ENCODE results near the gene FYB1. TPM values are rescaled to one million over a fixed set of nuclear protein-coding genes. Genes with fewer than 3 reads are reported as not detected.

Gene FYB1
- total RNA-seq, 4 donors from 2014 or later, result 1.8 to 16.5 (median 4.8) TPM

DNA sequence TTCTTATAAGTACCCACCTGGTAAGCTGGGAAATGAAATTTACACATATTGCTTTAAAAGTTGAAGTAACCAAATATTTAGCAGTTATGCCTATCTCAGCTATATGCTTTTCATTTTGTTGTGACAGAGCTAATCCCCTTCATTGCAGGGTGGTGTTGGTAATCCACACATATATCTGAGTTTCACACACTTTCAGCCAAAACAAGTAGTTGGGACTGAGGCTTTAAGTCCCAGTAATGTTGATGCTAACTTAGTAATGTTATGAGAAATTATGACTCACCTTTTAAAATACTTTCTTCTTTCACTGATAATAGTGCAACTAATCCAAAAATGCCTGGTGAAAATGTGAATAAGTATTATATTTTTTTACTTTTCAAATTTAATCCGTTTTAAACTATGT is 126.0 kb downstream of the FYB1 start:
- Histone ChIP-seq H3K27me3 (no peaks in the 10 kb centered on the region), H3K9me3 (no peaks in the 10 kb centered on the region), H3K36me3 (no peaks in the 10 kb centered on the region), H3K4me3 (no peak overlapping the region), H3K4me1 (no peaks in the 10 kb centered on the region), H3K27ac (peak overlapping the region; percentile 17 to 39)
- intact Hi-C loops (cut with DNase I; ENCODE audit: low total_unique reads), result no loop called here
- DNase-seq, result no peak
- TF ChIP-seq, protein P1, sequence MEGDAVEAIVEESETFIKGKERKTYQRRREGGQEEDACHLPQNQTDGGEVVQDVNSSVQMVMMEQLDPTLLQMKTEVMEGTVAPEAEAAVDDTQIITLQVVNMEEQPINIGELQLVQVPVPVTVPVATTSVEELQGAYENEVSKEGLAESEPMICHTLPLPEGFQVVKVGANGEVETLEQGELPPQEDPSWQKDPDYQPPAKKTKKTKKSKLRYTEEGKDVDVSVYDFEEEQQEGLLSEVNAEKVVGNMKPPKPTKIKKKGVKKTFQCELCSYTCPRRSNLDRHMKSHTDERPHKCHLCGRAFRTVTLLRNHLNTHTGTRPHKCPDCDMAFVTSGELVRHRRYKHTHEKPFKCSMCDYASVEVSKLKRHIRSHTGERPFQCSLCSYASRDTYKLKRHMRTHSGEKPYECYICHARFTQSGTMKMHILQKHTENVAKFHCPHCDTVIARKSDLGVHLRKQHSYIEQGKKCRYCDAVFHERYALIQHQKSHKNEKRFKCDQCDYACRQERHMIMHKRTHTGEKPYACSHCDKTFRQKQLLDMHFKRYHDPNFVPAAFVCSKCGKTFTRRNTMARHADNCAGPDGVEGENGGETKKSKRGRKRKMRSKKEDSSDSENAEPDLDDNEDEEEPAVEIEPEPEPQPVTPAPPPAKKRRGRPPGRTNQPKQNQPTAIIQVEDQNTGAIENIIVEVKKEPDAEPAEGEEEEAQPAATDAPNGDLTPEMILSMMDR (IDR thresholded peaks at IDR 0.05), result no peak
- TF ChIP-seq POLR2A (IDR thresholded peaks at IDR 0.05), result no peak

DNA sequence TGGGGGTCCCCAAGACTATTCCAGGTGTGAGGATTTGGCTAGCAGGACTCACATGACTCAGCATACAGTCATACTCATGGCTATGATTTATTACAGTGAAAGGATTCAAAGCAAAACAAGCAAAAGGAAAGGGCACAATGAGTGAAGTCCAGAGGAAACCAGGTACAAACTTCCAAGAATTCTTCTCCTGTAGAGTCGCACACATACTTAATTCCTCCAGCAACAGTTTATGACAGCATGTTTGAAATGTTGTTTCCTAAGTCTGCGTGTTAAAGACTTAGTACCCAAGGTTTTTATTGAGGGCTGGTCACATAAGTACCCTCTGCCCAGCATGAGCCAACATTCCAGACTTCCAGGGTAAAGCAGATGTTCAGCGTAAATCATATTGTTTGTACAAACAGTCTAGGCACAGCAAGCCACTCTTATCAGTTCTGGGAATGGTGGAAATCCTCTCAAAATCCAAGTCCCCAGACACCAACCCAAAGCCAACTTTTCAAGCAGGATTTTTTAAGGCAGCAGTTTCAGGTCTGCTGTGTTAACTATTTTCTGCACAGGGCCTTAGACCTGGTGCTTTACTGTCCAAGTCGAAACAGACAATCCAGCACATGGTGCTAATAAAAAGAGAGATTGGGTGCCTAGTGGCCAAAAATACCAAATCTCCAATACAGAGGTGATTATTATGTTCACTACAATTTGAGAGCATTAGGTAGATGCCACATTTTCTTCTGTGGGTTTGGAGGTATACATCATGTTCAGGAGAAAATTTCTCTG is 126.6 kb downstream of the FYB1 start:
- H3K4me1 ChIP-seq, result no peaks in the 10 kb centered on the region
- H3K36me3 ChIP-seq, result no peaks in the 10 kb centered on the region
- no peaks in the 10 kb centered on the region for H3K27me3 ChIP-seq
- H3K9me3 ChIP-seq, result no peaks in the 10 kb centered on the region
- intact Hi-C loops (cut with DNase I; ENCODE audit: low total_unique reads), result no loop called here
- TF ChIP-seq POLR2A (IDR thresholded peaks at IDR 0.05), result no peak
- TF ChIP-seq, protein P1 (IDR thresholded peaks at IDR 0.05), result no peak
- peak overlapping the region; percentile 17 to 39 for H3K27ac ChIP-seq
- no peak overlapping the region for H3K4me3 ChIP-seq
- no peak for DNase-seq

DNA sequence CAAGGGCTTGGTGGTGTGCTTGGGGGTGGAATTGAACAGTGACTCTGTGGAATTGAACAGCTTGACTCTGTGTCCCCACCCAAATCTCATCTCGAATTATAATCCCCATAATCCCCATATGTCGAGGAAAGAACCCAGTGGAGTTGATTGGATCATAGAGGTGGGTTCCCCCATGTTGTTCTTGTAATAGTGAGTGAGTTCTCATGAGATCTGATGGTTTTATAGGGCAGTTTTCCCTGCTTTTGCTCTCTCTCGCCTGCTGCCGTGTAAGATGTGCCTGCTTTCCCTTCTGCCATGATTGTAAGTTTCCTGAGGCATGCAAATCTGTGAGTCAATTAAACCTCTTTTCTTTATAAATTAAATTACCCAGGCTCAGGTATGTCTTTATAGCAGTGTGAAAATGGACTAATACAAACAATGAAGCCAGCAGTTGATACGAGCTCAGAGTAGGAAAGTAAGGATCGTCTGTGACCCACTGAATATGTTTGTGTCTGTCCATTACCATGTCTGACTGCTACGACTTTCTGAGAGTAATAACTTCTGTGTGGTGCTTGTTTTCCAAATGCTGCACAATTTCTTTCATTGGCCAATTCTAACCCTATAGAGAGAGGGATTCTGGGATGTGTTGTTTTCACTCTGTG is 127.3 kb downstream of the FYB1 start:
- Histone ChIP-seq H3K27ac (peak overlapping the region in 1 of 2 donors; percentile 39), H3K27me3 (no peaks in the 10 kb centered on the region), H3K4me1 (no peaks in the 10 kb centered on the region), H3K4me3 (no peak overlapping the region), H3K9me3 (no peaks in the 10 kb centered on the region), H3K36me3 (no peaks in the 10 kb centered on the region)
- intact Hi-C loops (cut with DNase I; ENCODE audit: low total_unique reads), result no loop called here
- TF ChIP-seq, protein P1 (IDR thresholded peaks at IDR 0.05), result no peak
- no peak for DNase-seq

DNA sequence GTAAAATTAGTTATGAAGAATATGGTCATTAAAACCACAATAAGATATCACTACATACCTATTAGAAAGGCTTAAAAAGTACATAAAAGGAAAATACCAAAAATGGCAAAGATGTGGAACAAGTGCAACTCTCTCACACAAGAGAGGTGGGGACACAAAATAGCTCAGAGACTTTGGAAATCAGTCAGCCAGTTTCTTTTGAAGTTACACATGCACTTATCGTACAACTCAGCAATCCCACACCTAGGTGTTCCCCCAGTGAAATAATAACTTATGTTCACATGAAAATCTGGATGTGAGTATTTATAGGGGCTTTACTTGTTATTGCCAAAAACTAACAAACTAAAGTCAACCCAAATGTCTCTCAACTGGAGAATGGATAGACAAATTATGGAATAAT is 135.4 kb downstream of the FYB1 start:
- intact Hi-C loops (cut with DNase I; ENCODE audit: low total_unique reads), result no loop called here
- H3K9me3 ChIP-seq, result no peaks in the 10 kb centered on the region

DNA sequence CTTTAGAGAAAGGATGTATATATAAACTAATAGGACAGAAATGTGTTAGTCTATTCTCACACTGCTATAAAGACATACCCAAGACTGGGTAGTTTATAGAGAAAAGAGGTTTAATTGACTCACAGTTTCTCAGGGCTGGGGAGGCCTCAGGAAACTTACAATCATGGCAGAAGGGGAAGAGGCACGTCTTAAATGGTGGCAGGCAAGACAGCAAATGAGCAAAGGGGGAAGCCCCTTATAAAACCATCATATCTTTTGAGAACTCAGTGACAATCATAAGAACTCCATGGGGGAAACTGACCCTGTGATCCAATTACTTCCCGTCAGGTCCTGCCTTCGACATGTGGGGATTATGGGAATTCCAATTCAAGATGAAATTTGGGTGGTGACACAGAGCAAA is 136.4 kb downstream of the FYB1 start:
- no peaks in the 10 kb centered on the region for H3K36me3 ChIP-seq
- intact Hi-C loops (cut with DNase I; ENCODE audit: low total_unique reads), result no loop called here
- H3K4me1 ChIP-seq, result no peaks in the 10 kb centered on the region
- no peaks in the 10 kb centered on the region for H3K9me3 ChIP-seq
- no peak overlapping the region for H3K4me3 ChIP-seq
- no peak for TF ChIP-seq POLR2A (IDR thresholded peaks at IDR 0.05)
- TF ChIP-seq, protein P1 (IDR thresholded peaks at IDR 0.05), result no peak
- H3K27ac ChIP-seq, result no peak overlapping the region
- H3K27me3 ChIP-seq, result no peaks in the 10 kb centered on the region
- no peak for DNase-seq

More for the DNA sequence above, 135.4 kb downstream of the FYB1 start:
- Histone ChIP-seq H3K4me3 (no peak overlapping the region), H3K4me1 (no peaks in the 10 kb centered on the region), H3K36me3 (no peaks in the 10 kb centered on the region), H3K27ac (no peak overlapping the region), H3K27me3 (no peaks in the 10 kb centered on the region)
- TF ChIP-seq POLR2A (IDR thresholded peaks at IDR 0.05), result no peak
- TF ChIP-seq, protein P1 (IDR thresholded peaks at IDR 0.05), result no peak
- no peak for DNase-seq
